Activated naive CD4-positive, alpha-beta T cell treated with anti-CD3 and anti-CD28 coated beads for 36 hours (primary cell): ENCODE results near the gene SCGB3A1. TPM values are rescaled to one million over a fixed set of nuclear protein-coding genes. Genes with fewer than 3 reads are reported as not detected.

Experiments used
- CTCF ChIA-PET: fragments of 350-600 bp; sonication (Branson Sonifier 250); formaldehyde crosslinking; loops from one replicate; lab custom pipeline; 2021; ENCODE audit warnings: antibody characterized with exemption; lab: Charles Lee
- DNase-seq: peaks from one replicate; pipeline ENCODE4 v3.0.0-alpha.2; 2020
- H3K27ac Mint-ChIP-seq: one replicate; pipeline ENCODE4 v1.8.0; 2021; ENCODE audit warnings: mild to moderate bottlenecking, mixed read lengths
- H3K27me3 Mint-ChIP-seq: one replicate; pipeline ENCODE4 v1.8.0; 2021; ENCODE audit warnings: low read depth, mixed read lengths
- H3K36me3 Mint-ChIP-seq: one replicate; pipeline ENCODE4 v1.8.0; 2021; ENCODE audit warnings: low read depth, mixed read lengths
- H3K4me1 Mint-ChIP-seq: one replicate; pipeline ENCODE4 v1.8.0; 2021; ENCODE audit warnings: low read depth, mixed read lengths
- H3K4me3 Mint-ChIP-seq: one replicate; pipeline ENCODE4 v1.8.0; 2021; ENCODE audit warnings: mild to moderate bottlenecking, moderate library complexity, mixed read lengths
- H3K9me3 Mint-ChIP-seq: one replicate; pipeline ENCODE4 v1.8.0; 2021; ENCODE audit warnings: mixed read lengths
- intact Hi-C: fragments of 100-400 bp; cut with micrococcal nuclease; formaldehyde crosslinking; loops from one replicate; pipeline ENCODE4 v1.15.1; 2023
- total RNA-seq, 2 experiments: library from RNA; stranded (reverse); gene quantifications; one replicate each; pipeline ENCODE4 v1.2.3, GENCODE V29; 2021

The SCGB3A1 gene
- total RNA-seq, 2 experiments from 2014 or later, result not detected

DNA sequence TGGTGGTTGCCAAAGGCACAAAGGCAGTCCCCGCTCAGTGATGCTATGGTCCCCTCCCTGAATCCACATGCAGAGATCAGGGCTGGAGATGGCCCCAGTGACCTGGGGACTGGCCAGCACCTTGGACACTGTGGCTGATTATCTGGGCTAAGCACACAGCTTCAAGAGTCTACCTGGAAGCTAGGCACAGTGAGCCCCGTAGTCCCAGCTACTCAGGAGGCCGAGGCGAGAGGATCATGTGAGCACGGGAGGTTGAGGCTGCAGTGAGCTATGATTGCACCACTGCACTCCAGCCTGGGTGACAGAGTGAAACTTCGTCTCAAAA lies 8.3 kb upstream of the SCGB3A1 start:
- intact Hi-C loops, result no loop called here
- DNase-seq, result no peak
- CTCF ChIA-PET, result interaction anchor here (0.6 kb wide), 1 partner anchor 126 kb away, joined by 3 read pairs; no protein-coding TSS in a partner anchor
- H3K36me3 Mint-ChIP-seq, result no peaks in the 10 kb centered on the region
- no peaks in the 10 kb centered on the region for H3K9me3 Mint-ChIP-seq
- no peaks in the 10 kb centered on the region for H3K27me3 Mint-ChIP-seq
- H3K4me3 Mint-ChIP-seq, result no peak overlapping the region
- H3K4me1 Mint-ChIP-seq, result no peaks in the 10 kb centered on the region
- no peak overlapping the region for H3K27ac Mint-ChIP-seq

GRCh38 chr5:180598797-180599589 lies 7.7 kb upstream of the SCGB3A1 start:
- Mint-ChIP-seq H3K27ac (no peak overlapping the region), H3K27me3 (no peaks in the 10 kb centered on the region), H3K36me3 (no peaks in the 10 kb centered on the region), H3K4me1 (no peaks in the 10 kb centered on the region), H3K4me3 (no peak overlapping the region), H3K9me3 (no peaks in the 10 kb centered on the region)
- DNase-seq, result peak; percentile 2
- CTCF ChIA-PET, result interaction anchor here (0.6 kb wide), 1 partner anchor 126 kb away, joined by 3 read pairs; no protein-coding TSS in a partner anchor
- intact Hi-C loops, result no loop called here

DNA sequence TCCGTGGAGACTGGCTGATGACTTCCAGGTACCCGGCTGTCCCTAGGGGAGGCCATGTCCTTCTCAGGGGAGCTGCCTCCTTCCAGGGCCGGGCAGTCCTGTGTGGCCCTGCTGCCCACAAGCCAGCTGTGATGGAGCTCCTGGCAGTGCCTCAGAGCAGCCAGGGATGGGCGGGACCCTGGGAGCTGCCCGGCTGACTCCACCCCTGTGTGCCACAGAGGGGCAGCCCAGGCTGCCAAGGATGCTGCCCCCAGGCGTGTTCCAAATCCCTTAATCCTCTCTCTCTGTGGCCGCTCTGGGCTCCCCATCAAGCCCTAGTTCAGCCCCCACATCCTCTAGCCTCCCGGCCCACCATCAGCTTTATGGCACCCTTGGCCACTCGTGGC lies 7.0 kb upstream of the SCGB3A1 start:
- Mint-ChIP-seq H3K4me1 (no peaks in the 10 kb centered on the region), H3K36me3 (no peaks in the 10 kb centered on the region), H3K27ac (no peak overlapping the region), H3K9me3 (no peaks in the 10 kb centered on the region), H3K27me3 (peaks cover 5% of the 10 kb centered on the region), H3K4me3 (no peak overlapping the region)
- CTCF ChIA-PET, result interaction anchor here (1.8 kb wide), 1 partner anchor 8 kb away, joined by 4 read pairs; no protein-coding TSS in a partner anchor
- intact Hi-C loops, result no loop called here
- peak; percentile 1 for DNase-seq

GRCh38 chr5:180596668-180597231 lies 5.5 kb upstream of the SCGB3A1 start:
- Mint-ChIP-seq H3K9me3 (no peaks in the 10 kb centered on the region), H3K4me1 (peaks cover 4% of the 10 kb centered on the region), H3K27ac (no peak overlapping the region), H3K27me3 (peaks cover 16% of the 10 kb centered on the region), H3K36me3 (no peaks in the 10 kb centered on the region), H3K4me3 (no peak overlapping the region)
- CTCF ChIA-PET, result interaction anchor here (0.6 to 1.8 kb wide), 2 partner anchors 9 to 11 kb away, joined by 3 to 4 read pairs; no protein-coding TSS in a partner anchor
- intact Hi-C loops, result no loop called here
- no peak for DNase-seq

GRCh38 chr5:180596115-180596667 lies 4.9 kb upstream of the SCGB3A1 start:
- no peak overlapping the region for H3K4me3 Mint-ChIP-seq
- no peak overlapping the region for H3K27ac Mint-ChIP-seq
- intact Hi-C loops, result no loop called here
- H3K27me3 Mint-ChIP-seq, result peaks cover 16% of the 10 kb centered on the region
- no peaks in the 10 kb centered on the region for H3K9me3 Mint-ChIP-seq
- CTCF ChIA-PET, result interaction anchor here (0.6 kb wide), 1 partner anchor 12 kb away, joined by 3 read pairs; no protein-coding TSS in a partner anchor
- H3K4me1 Mint-ChIP-seq, result peaks cover 4% of the 10 kb centered on the region
- DNase-seq, result no peak
- H3K36me3 Mint-ChIP-seq, result no peaks in the 10 kb centered on the region

DNA sequence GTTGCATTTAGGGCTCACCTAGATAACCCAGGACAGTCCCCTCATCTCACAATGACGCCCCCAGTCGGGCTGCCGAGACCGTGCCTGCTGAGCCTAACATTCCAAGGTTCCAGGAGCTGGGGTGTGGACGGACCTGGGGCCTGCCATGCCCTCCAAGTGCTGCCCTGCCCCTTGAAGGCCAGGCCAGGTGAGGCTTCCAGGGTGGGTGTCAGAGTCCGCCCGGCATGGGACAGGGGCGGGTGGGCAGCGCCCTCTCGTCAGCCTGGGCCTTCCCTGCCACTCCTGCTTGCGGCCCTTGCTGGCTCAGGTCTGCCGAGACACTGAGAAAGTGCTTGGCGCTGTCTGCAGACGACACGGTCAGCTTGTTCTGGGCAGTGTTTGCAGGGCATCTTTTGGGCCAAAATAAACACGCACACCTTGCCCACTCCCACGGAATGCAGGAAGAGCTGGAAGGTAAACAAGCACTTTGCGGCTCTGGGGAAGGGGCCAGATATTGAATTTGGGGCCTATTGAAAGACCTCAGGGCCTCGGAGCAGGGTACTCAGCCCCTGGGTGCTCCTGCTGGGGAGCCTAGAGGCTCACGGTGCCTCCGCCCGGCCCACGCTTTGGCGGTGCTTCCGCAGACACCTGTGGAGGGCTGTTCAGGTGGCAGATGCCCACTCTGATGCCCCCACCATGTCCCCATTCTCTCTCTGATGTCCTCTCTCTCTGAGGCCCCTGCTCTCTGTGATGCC lies 4.2 kb upstream of the SCGB3A1 start:
- peaks cover 16% of the 10 kb centered on the region for H3K27me3 Mint-ChIP-seq
- no peak overlapping the region for H3K4me3 Mint-ChIP-seq
- no peak for DNase-seq
- intact Hi-C loops, result no loop called here
- CTCF ChIA-PET, result no interaction called here
- no peaks in the 10 kb centered on the region for H3K36me3 Mint-ChIP-seq
- no peak overlapping the region for H3K27ac Mint-ChIP-seq
- H3K9me3 Mint-ChIP-seq, result no peaks in the 10 kb centered on the region
- peaks cover 4% of the 10 kb centered on the region for H3K4me1 Mint-ChIP-seq

DNA sequence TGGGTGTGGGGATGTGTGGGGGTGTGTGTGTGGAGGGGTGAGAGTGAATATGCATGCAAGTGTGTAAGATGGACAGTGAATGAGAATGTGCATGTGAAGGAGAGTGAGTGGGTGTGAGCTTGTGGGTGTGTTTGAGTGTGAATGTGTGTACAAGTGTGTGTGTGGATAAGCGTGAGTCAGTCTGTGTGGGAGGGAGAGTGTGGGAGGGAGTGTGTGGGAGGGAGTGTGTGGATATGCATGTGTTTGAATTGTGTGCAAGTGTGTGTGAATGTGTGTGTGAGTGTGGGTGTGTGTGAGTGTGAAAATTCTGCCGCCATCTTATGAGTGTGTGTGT lies 3.7 kb upstream of the SCGB3A1 start:
- no peak for DNase-seq
- Mint-ChIP-seq H3K36me3 (no peaks in the 10 kb centered on the region), H3K27ac (no peak overlapping the region), H3K4me3 (no peak overlapping the region), H3K4me1 (peaks cover 4% of the 10 kb centered on the region), H3K9me3 (no peaks in the 10 kb centered on the region), H3K27me3 (peaks cover 17% of the 10 kb centered on the region)
- CTCF ChIA-PET, result no interaction called here
- intact Hi-C loops, result no loop called here

DNA sequence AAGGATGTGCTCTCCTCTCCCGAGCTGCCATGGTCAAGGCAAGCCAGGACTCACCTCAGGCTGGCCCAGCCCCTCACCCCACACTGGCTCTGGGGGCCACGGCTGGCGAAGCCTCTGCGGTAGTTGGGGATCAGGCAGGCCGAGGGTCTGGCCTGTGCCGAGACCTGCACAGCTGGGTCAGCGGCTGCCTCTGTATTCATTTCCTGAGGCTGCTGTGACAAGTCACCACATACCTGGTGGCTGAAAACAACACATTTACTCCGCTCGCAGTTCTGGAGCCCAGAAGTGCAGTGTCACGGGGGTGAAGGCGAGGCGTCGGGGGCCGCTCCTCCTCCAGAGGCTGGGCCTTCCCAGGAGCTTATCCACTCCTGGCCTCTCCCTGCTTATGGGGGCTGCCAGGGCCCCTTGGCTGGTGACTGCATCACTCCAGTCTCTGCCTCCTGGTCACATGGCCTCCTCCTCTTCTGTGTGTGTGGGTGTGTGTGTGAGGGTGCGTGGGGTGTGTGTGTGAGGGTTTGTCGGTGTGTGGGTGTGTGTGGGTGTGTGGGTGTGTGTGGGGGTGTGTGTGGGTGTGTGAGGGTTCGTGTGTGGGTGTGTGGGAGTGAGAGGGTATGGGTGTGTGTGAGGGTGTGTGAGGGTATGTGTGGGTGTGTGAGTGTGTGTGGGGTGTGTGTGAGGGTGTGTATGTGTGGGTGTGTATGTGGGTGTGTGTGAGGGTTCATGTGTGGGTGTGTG lies 3.2 kb upstream of the SCGB3A1 start:
- H3K27ac Mint-ChIP-seq, result no peak overlapping the region
- peaks cover 4% of the 10 kb centered on the region for H3K4me1 Mint-ChIP-seq

GRCh38 chr5:180593446-180594206 lies 2.3 kb upstream of the SCGB3A1 start:
- H3K4me1 Mint-ChIP-seq, result peaks cover 4% of the 10 kb centered on the region
- no peaks in the 10 kb centered on the region for H3K9me3 Mint-ChIP-seq
- CTCF ChIA-PET, result no interaction called here
- no peak overlapping the region for H3K4me3 Mint-ChIP-seq
- intact Hi-C loops, result no loop called here
- no peak overlapping the region for H3K27ac Mint-ChIP-seq
- H3K27me3 Mint-ChIP-seq, result peaks cover 30% of the 10 kb centered on the region
- no peak for DNase-seq
- H3K36me3 Mint-ChIP-seq, result no peaks in the 10 kb centered on the region

More for the DNA sequence above, 3.2 kb upstream of the SCGB3A1 start:
- DNase-seq, result no peak
- no peaks in the 10 kb centered on the region for H3K9me3 Mint-ChIP-seq
- CTCF ChIA-PET, result no interaction called here
- H3K36me3 Mint-ChIP-seq, result no peaks in the 10 kb centered on the region
- no peak overlapping the region for H3K4me3 Mint-ChIP-seq
- intact Hi-C loops, result no loop called here
- H3K27me3 Mint-ChIP-seq, result peaks cover 22% of the 10 kb centered on the region

GRCh38 chr5:180592176-180592575 lies 877 bp upstream of the SCGB3A1 start:
- Mint-ChIP-seq H3K27me3 (peaks cover 40% of the 10 kb centered on the region), H3K36me3 (no peaks in the 10 kb centered on the region), H3K4me3 (no peak overlapping the region), H3K27ac (no peak overlapping the region), H3K4me1 (peaks cover 4% of the 10 kb centered on the region), H3K9me3 (no peaks in the 10 kb centered on the region)
- CTCF ChIA-PET, result no interaction called here
- intact Hi-C loops, result no loop called here
- no peak for DNase-seq

DNA sequence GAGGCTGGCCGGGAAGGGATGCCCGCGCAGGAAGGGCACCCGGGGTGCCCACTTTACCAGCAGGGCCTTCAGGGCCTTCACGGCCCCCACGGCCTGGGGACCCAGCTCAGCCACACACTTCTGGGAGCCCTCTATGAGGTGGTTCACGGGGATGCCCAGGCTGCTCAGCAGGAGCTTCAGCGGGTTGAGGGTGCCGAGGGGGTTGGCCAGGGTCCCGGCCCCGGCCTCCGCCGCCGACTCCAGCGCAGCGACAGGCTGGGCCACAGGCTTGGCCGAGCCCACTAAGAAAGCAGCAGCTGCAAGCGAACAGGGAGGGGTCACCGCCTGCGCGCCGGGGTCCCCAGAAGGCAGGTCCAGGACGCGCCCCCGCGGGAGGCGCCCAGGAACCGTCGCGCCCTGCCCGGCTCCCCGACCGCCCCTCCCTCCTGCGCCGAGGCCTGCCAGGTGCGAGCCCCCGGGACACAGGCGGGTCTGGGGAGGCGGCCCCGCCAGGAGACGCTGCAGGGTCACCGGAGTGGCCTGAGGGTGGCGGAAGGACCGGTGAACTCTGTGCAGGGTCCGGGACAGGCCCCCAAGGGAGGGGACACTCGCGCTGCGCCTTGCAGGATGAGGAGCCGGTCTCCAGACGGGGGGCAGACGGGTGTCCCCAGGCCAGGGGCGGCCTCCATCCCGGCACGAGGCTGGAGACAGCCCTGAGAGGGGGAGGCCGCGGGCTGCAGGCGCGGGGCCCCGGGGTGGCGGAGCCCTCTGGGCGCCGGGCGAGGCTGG lies 572 bp downstream of the SCGB3A1 start:
- Mint-ChIP-seq H3K36me3 (no peaks in the 10 kb centered on the region), H3K27me3 (peaks cover 40% of the 10 kb centered on the region), H3K4me1 (peaks cover 4% of the 10 kb centered on the region), H3K4me3 (no peak overlapping the region), H3K27ac (no peak overlapping the region), H3K9me3 (no peaks in the 10 kb centered on the region)
- intact Hi-C loops, result no loop called here
- CTCF ChIA-PET, result no interaction called here
- DNase-seq, result no peak
